HCT116 (cell line): ENCODE measurements around the gene DBR1.

ENCODE experiments used
- POLR2A ChIP-seq: IDR thresholded peaks from 2 replicates; pipeline ENCODE4 v1.7.0; 2011; ENCODE audit warnings: borderline replicate concordance; ENCODE audit not compliant: insufficient read depth, insufficient read length; ENCODE audit errors: extremely low read depth
- TF ChIP-seq, protein P1 (sequence below): IDR thresholded peaks from 2 replicates; pipeline ENCODE4 v1.6.1; 2012

DNA sequence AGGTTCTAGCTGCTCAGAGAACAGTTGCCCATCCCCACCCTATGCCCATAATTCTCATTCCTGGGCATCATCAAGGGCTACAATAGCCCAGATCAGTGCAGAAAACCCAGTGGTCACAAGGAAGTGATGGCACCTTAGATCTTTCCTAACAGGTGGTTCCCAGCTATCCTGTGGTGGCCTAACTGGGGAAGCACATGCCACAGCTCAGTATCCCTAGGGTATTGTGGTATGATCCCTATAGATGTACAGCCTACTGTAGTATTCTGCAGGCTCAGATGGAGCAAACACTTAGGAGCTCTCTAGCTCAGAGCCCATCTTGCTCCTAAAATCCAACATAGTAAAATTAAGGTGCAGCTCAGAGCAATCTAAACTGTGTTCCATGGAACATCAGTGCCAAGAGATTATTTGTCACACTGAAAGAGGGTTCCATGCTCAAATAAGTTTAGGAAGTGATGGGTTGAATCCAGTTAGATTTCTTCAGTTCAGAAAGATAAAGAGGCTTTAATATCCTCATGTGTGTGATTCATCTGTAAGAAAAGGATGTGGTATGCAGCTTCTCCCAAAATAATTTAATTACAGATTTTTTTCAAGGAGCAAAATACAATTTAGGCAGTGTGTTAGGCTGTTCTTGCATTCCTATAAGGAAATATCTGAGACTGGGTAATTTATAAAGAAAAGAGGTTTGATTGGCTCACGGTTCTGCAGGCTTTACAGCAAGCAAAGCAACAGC is 46.9 kb downstream of the DBR1 start:
- TF ChIP-seq, protein P1, sequence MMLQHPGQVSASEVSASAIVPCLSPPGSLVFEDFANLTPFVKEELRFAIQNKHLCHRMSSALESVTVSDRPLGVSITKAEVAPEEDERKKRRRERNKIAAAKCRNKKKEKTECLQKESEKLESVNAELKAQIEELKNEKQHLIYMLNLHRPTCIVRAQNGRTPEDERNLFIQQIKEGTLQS: no peak
- no peak for TF ChIP-seq POLR2A
